GM10266 (cell line): ENCODE results near the gene TOLLIP.

Source experiments
- DNase-seq: peaks from one replicate; pipeline ENCODE4 v3.0.0; 2012; ENCODE audit errors: extremely low spot score
- TF ChIP-seq, protein P1 (sequence below): IDR thresholded peaks from 2 replicates; pipeline ENCODE4 v1.5.1; 2012; ENCODE audit warnings: mild to moderate bottlenecking, low read depth; ENCODE audit not compliant: control insufficient read depth, insufficient read depth; ENCODE audit errors: missing control alignments

The TOLLIP gene

DNA sequence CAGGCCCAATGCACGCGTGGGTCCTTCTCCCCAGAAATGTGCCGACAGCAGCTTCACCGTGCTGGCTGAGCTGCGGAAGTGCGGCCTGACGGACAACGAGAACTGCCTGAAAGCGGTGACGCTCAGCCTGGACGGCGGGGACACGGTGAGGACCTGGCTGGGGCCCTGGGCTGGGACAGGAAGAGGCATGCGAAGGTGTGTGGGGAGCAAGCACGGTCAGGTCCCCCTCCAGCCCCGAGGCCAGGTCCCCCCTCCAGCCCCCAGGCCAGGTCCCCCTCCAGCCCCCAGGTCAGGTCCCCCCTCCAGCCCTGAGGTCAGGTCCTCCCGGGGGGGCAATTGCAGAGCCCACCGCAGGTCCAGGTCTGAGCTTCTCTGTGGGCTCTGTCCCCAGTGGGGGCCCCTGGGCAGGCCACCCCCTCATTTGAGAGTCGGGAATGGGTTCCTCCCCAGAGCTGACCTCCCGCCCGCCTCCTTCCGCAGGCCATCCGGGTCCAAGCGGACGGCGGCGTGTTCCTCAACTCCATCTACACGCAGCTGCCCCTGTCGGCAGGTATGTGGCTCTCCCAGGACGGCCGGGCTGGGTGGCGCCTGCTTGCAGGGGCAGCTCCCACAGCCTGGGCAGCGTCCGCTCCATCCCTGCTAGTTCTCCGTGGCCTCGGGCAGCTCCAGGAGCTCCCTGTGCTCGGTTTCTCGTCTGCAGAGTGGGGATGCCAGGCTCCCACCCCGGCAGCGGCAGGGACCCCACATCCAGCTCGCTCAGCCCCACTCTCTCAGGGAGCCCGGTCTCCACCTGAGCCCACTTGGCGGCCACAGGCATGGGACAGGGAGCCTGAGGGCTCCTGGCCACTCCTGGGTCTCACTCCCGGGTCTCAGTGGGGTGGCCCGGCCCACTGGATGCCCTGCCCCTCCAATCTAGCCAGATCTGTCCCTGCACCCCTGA lies 78.7 kb downstream of the TOLLIP start:
- TF ChIP-seq, protein P1, sequence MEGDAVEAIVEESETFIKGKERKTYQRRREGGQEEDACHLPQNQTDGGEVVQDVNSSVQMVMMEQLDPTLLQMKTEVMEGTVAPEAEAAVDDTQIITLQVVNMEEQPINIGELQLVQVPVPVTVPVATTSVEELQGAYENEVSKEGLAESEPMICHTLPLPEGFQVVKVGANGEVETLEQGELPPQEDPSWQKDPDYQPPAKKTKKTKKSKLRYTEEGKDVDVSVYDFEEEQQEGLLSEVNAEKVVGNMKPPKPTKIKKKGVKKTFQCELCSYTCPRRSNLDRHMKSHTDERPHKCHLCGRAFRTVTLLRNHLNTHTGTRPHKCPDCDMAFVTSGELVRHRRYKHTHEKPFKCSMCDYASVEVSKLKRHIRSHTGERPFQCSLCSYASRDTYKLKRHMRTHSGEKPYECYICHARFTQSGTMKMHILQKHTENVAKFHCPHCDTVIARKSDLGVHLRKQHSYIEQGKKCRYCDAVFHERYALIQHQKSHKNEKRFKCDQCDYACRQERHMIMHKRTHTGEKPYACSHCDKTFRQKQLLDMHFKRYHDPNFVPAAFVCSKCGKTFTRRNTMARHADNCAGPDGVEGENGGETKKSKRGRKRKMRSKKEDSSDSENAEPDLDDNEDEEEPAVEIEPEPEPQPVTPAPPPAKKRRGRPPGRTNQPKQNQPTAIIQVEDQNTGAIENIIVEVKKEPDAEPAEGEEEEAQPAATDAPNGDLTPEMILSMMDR = no peak
- no peak for DNase-seq

DNA sequence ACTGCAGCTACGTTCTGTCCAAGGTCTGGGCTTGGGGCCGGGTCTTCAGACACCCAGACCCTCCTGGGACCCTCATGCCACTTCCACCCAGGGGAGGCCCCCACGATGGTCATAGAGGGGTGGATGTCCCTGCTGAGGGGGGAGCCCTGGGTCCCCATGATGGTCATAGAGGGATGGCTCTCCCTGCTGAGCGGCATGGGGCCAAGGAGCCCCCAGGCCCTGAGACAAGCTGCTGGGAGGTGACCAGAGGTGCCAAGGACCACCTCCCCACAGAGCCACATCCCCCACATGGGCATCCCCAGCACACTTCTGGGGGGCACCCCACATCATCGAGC lies 79.3 kb downstream of the TOLLIP start:
- DNase-seq = no peak
- TF ChIP-seq, protein P1 = no peak

DNA sequence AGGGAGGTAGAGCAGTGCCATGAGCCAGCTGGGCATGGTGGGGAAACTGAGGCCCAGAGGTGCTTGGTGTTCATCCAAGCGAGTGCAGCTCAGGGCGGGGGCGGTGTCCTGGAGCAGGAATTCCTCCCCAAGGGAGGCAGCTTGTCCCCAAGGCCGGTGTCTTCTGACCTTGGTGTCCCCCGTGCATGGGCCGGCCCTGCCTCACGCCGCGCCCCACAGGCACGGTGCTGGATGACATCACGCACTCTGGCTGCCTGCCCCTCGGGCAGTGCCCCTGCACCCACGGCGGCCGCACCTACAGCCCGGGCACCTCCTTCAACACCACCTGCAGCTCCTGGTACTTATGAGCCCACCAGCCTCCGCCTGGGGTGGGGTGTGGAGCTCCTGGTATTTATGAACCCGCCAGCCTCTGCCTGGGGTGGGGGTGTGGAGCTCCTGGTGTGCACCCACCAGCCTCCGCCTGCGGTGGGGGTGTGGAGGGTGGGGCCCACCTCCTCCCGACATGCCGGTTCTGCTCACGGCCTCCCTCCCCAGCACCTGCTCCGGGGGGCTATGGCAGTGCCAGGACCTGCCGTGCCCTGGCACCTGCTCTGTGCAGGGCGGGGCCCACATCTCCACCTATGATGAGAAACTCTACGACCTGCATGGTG lies 79.8 kb downstream of the TOLLIP start:
- no peak for DNase-seq
- TF ChIP-seq, protein P1 = no peak

DNA sequence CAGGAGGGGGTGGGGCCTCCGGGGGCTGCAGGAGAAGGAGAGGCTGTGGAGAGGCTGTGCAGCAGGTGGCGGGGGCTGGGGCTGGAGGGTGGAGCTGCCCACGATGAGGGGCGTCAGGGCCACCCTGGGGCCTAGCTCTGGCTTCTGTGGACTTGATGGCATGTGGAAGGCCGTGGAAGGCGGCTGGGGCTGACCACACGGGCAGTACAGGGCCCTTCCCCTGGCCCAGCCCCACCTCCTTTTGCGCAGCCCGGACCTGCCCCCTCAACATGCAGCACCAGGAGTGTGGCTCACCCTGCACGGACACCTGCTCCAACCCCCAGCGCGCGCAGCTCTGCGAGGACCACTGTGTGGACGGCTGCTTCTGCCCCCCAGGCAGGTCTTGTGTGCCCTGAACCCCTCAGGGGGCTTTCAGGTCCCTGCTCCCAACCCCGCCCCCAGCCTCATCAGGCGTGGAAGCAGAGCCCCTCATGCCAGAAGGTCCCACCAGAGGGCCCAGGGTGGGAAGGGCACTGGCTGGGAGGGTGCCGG lies 80.4 kb downstream of the TOLLIP start:
- TF ChIP-seq, protein P1 = no peak

DNA sequence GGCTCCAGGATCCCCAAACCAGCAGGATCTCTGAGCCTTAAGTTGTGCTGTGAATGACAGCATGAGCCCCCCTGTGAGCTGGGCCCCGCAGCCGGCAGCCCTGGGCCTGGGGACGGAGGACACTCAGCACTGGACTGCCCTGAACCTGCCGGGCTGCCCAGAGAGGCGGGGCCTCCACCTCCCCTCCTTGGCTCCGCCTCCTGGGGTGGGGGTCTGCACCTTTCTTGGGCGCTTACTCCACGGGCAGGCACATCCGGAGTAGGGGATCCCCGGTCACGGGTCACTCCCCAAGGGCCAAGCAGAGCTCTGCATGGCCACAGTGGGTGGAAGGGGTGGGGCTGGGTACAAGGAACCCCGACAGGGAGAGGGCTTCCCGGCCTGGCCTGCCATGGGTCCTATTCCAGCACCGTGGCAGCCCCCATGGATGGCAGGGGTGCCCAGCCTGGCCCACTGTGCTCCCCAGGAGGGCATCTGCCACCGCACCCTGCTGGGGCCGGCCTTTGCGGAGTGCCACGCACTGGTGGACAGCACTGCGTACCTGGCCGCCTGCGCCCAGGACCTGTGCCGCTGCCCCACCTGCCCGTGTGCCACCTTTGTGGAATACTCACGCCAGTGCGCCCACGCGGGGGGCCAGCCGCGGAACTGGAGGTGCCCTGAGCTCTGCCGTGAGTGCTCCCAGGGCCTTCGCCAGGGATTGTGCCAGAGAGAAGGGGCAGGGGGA lies 81.2 kb downstream of the TOLLIP start:
- no peak for DNase-seq
- TF ChIP-seq, protein P1 = no peak

More for the DNA sequence above, 80.4 kb downstream of the TOLLIP start:
- no peak for DNase-seq

DNA sequence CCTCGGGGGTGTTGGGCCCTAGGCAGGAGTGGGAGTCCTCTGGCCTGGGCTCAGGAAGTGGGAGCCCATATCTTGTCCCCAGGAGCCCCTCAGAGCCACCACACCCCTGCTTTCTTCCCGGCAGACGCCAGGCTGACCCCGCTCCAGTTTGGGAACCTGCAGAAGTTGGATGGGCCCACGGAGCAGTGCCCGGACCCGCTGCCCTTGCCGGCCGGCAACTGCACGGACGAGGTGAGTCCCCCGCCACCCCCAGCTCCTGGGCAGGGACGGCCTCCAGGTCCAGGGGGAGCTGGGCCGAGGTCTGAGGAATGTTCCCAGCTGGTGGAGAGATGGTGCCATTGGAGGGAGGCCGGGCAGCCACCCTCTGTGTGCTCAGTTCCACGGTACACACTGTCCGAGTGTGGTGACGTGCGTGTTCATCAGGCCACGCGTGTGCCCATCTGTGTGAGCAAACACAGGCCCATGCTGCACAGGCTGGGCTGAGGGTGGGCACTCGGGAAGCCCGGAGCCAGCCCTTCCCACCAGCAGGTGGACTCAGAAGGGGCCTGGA lies 81.8 kb downstream of the TOLLIP start:
- TF ChIP-seq, protein P1 = no peak
- DNase-seq = no peak
